Osteocyte (in vitro differentiated cells): Measurements from ENCODE around the gene OR7A10. TPM values are rescaled to one million over a fixed set of nuclear protein-coding genes. Genes with fewer than 3 reads are reported as not detected.

Experiments used
- DNase-seq: peaks from one replicate; pipeline ENCODE4 v3.0.0; 2021; ENCODE audit warnings: mixed read lengths; ENCODE audit not compliant: unreplicated experiment; ENCODE audit errors: extremely low spot score
- H3K27ac Mint-ChIP-seq: one replicate; pipeline ENCODE4 v1.8.0; 2021; ENCODE audit warnings: mild to moderate bottlenecking, mixed read lengths; ENCODE audit not compliant: unreplicated experiment
- H3K27me3 Mint-ChIP-seq: one replicate; pipeline ENCODE4 v1.8.0; 2021; ENCODE audit warnings: mixed read lengths; ENCODE audit not compliant: unreplicated experiment
- H3K36me3 Mint-ChIP-seq: one replicate; pipeline ENCODE4 v1.8.0; 2021; ENCODE audit warnings: mixed read lengths; ENCODE audit not compliant: unreplicated experiment
- H3K4me1 Mint-ChIP-seq: one replicate; pipeline ENCODE4 v1.8.0; 2021; ENCODE audit warnings: mixed read lengths; ENCODE audit not compliant: unreplicated experiment
- H3K4me3 Mint-ChIP-seq: one replicate; pipeline ENCODE4 v1.8.0; 2021; ENCODE audit warnings: mild to moderate bottlenecking, moderate library complexity, mixed read lengths; ENCODE audit not compliant: unreplicated experiment
- H3K9me3 Mint-ChIP-seq: one replicate; pipeline ENCODE4 v1.8.0; 2021; ENCODE audit warnings: mixed read lengths; ENCODE audit not compliant: unreplicated experiment
- CTCF ChIP-seq: fragments of 200-600 bp; sonication (generic); IDR thresholded peaks from 2 replicates; pipeline ENCODE4 v1.5.0; 2021; ENCODE audit warnings: antibody characterized with exemption, mild to moderate bottlenecking, moderate library complexity
- total RNA-seq: library from RNA; stranded (reverse); gene quantifications from 2 replicates; pipeline ENCODE4 v1.2.1, GENCODE V29; 2021

The OR7A10 gene
- total RNA-seq, 1 donor from 2014 or later: not detected

DNA sequence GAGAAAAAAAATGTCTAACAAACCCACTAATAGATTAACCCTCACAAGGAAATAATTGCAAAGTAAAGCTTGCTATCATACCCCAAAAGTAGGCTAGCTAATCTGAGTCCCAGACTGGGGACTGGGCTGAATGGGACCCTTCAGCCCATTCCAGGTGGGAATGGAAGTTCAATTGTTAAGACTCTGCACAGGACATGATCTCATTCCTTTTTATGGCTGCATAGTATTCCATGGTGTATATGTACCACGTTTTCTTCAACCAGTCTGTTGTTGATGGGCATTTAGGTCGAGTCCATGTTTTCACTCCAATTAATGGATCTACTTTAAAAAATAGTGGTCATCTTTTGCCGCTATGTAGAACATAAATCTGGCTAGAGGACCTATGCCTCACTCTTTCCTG lies 31.7 kb downstream of the OR7A10 start:
- no peak for DNase-seq
- H3K27me3 Mint-ChIP-seq: no peaks in the 10 kb centered on the region
- H3K9me3 Mint-ChIP-seq: peaks cover 5% of the 10 kb centered on the region
- no peak overlapping the region for H3K27ac Mint-ChIP-seq
- no peaks in the 10 kb centered on the region for H3K4me1 Mint-ChIP-seq
- no peak for TF ChIP-seq CTCF
- H3K4me3 Mint-ChIP-seq: no peak overlapping the region
- no peaks in the 10 kb centered on the region for H3K36me3 Mint-ChIP-seq

DNA sequence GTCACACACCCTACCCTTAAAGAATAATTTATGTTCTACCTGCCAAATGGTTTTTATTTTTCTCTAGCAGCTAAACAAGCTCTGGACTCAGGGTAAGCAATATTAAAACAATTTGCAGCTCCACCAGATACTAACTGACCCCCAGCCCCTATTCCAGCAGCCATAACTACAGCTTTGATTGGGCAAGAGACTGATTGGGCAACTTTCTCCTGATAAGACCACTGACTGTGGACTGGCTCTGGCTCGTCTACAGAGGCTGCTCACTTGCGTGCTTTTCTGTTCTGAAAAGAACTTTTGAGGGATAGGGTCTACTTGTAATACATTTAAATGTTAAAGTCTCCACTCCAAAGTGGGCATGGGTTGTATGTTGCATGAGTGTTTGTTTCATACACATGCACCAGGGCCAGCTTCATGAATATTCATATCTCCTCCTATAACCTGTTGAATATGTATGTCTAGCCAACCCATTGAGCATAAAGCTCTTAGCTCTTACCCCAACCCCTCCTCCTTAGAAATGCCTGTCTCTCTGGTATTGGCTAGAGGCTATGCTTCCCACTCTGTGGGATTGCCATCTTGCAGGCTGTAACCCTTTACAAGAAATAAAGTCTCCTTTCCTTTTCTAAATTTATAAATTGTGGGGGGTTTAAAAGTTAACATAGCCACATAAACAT lies 33.6 kb downstream of the OR7A10 start:
- no peak for DNase-seq
- Mint-ChIP-seq H3K4me3 (no peak overlapping the region), H3K27ac (no peak overlapping the region), H3K36me3 (no peaks in the 10 kb centered on the region), H3K4me1 (no peaks in the 10 kb centered on the region), H3K27me3 (no peaks in the 10 kb centered on the region), H3K9me3 (peaks cover 5% of the 10 kb centered on the region)
- no peak for TF ChIP-seq CTCF

- Mint-ChIP-seq H3K36me3 (no peaks in the 10 kb centered on the region), H3K4me3 (no peak overlapping the region), H3K9me3 (no peaks in the 10 kb centered on the region), H3K4me1 (no peaks in the 10 kb centered on the region), H3K27me3 (peaks cover 7% of the 10 kb centered on the region), H3K27ac (no peak overlapping the region)
- DNase-seq: no peak
- no peak for TF ChIP-seq CTCF
Observed at GRCh38 chr19:14809272-14810057, 39.3 kb downstream of the OR7A10 start.

DNA sequence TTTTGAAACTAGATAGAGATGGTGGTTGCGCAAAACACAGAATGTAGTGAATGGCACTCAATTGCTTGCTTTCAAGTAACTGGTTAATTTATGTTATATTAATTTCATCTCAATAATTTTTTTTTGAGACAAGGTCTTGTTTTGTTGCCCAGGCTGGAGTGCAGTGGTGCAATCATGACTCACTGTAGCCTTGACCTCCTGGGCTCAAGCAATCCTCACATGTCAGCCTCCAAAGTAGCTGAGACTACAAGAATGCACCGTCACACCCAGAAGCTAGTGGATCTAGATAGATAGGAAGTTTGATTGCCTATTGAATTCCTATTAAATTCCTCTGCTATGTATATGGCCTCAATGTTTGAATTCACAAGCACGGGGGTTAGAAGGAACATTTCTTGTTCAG lies 44.0 kb downstream of the OR7A10 start:
- H3K36me3 Mint-ChIP-seq: no peaks in the 10 kb centered on the region
- no peaks in the 10 kb centered on the region for H3K4me1 Mint-ChIP-seq
- no peak overlapping the region for H3K27ac Mint-ChIP-seq
- DNase-seq: peak; percentile 48
- no peak for TF ChIP-seq CTCF
- H3K27me3 Mint-ChIP-seq: peaks cover 7% of the 10 kb centered on the region
- H3K4me3 Mint-ChIP-seq: no peak overlapping the region
- H3K9me3 Mint-ChIP-seq: peaks cover 3% of the 10 kb centered on the region

- Mint-ChIP-seq H3K27ac (no peak overlapping the region), H3K9me3 (peaks cover 12% of the 10 kb centered on the region), H3K4me1 (no peaks in the 10 kb centered on the region), H3K4me3 (no peak overlapping the region), H3K36me3 (no peaks in the 10 kb centered on the region), H3K27me3 (no peaks in the 10 kb centered on the region)
- TF ChIP-seq CTCF: no peak
- DNase-seq: peak; percentile 49
Observed at GRCh38 chr19:14798760-14799159, 50.0 kb downstream of the OR7A10 start.
